GM21528 (cell line): ENCODE data around the gene RGP1.

Experiments used
- ATAC-seq: cut with Tn5 transposase; IDR thresholded peaks from one replicate; pipeline ENCODE4 v1.9.1; 2021; ENCODE audit warnings: mild to moderate bottlenecking, moderate library complexity; ENCODE audit not compliant: unreplicated experiment, low FRiP score

RGP1 gene

GRCh38 chr9:35748858-35749514, at the start of gene RGP1, which contains the start of gene GBA2:
Gene RGP1 (plus strand): TSS chr9:35749287. CDS start chr9:35749756, 469 bp downstream.
Gene GBA2 (minus strand): TSS chr9:35749228. CDS start chr9:35748704, 524 bp downstream.
- peak; percentile 77 for ATAC-seq

GRCh38 chr9:35700031-35700430, 49.1 kb upstream of the RGP1 start:
- no peak for ATAC-seq

GRCh38 chr9:35700942-35701341, 48.1 kb upstream of the RGP1 start:
- ATAC-seq: no peak

GRCh38 chr9:35702696-35703095, 46.4 kb upstream of the RGP1 start:
- no peak for ATAC-seq

- no peak for ATAC-seq
Measured at GRCh38 chr9:35703906-35704672, 45.0 kb upstream of the RGP1 start.

GRCh38 chr9:35705372-35705771, 43.7 kb upstream of the RGP1 start:
- ATAC-seq: no peak

- ATAC-seq: no peak
Measured at GRCh38 chr9:35705836-35706430, 43.2 kb upstream of the RGP1 start.

GRCh38 chr9:35706951-35707350, 42.1 kb upstream of the RGP1 start:
- no peak for ATAC-seq

- ATAC-seq: no peak
Measured at GRCh38 chr9:35708146-35708545, 40.9 kb upstream of the RGP1 start.

GRCh38 chr9:35710818-35711500, 38.1 kb upstream of the RGP1 start:
- no peak for ATAC-seq

- no peak for ATAC-seq
Measured at GRCh38 chr9:35711501-35712428, 37.3 kb upstream of the RGP1 start.

- no peak for ATAC-seq
Measured at GRCh38 chr9:35712762-35713400, 36.2 kb upstream of the RGP1 start.

GRCh38 chr9:35713578-35713977, 35.5 kb upstream of the RGP1 start:
- ATAC-seq: no peak

- ATAC-seq: no peak
Measured at GRCh38 chr9:35714123-35714522, 35.0 kb upstream of the RGP1 start.

GRCh38 chr9:35714579-35715252, 34.4 kb upstream of the RGP1 start:
- ATAC-seq: no peak

GRCh38 chr9:35716230-35716629, 32.9 kb upstream of the RGP1 start:
- no peak for ATAC-seq

GRCh38 chr9:35717132-35717870, 31.8 kb upstream of the RGP1 start:
- ATAC-seq: no peak
